HL-60/S4 treated with phorbol 12-myristate 13-acetate at 8.2 ng/mL for 4 days and 3 days (cell line): Measurements from ENCODE around the gene KIRREL3.

ENCODE experiments used
- in situ Hi-C: fragments of 300-500 bp; cut with MboI; formaldehyde crosslinking; loops from 2 replicates; pipeline ENCODE4 v1.15.0; 2022; ENCODE audit warnings: low sequenced_read_pairs

KIRREL3 gene

GRCh38 chr11:126997641-126998040, 2.9 kb downstream of the KIRREL3 start:
- in situ Hi-C loops: loop anchor here (25.0 kb wide), 1 partner anchor 560 kb away; no protein-coding TSS in a partner anchor

GRCh38 chr11:126997196-126997595, 3.4 kb downstream of the KIRREL3 start:
- in situ Hi-C loops: loop anchor here (25.0 kb wide), 1 partner anchor 560 kb away; no protein-coding TSS in a partner anchor

GRCh38 chr11:126996036-126996804, 4.3 kb downstream of the KIRREL3 start:
- in situ Hi-C loops: loop anchor here (25.0 kb wide), 1 partner anchor 559 kb away; no protein-coding TSS in a partner anchor

- in situ Hi-C loops: loop anchor here (25.0 kb wide), 1 partner anchor 556 kb away; no protein-coding TSS in a partner anchor
Measured at GRCh38 chr11:126993599-126993998, 7.0 kb downstream of the KIRREL3 start.

- in situ Hi-C loops: loop anchor here (25.0 kb wide), 1 partner anchor 555 kb away; no protein-coding TSS in a partner anchor
Measured at GRCh38 chr11:126992804-126993111, 7.8 kb downstream of the KIRREL3 start.

GRCh38 chr11:126992065-126992803, 8.3 kb downstream of the KIRREL3 start:
- in situ Hi-C loops: loop anchor here (25.0 kb wide), 1 partner anchor 555 kb away; no protein-coding TSS in a partner anchor

GRCh38 chr11:126991596-126991995, 9.0 kb downstream of the KIRREL3 start:
- in situ Hi-C loops: loop anchor here (25.0 kb wide), 1 partner anchor 554 kb away; no protein-coding TSS in a partner anchor

- in situ Hi-C loops: loop anchor here (25.0 kb wide), 1 partner anchor 554 kb away; no protein-coding TSS in a partner anchor
Measured at GRCh38 chr11:126990716-126991480, 9.7 kb downstream of the KIRREL3 start.

- in situ Hi-C loops: loop anchor here (25.0 kb wide), 1 partner anchor 553 kb away; no protein-coding TSS in a partner anchor
Measured at GRCh38 chr11:126989942-126990715, 10.4 kb downstream of the KIRREL3 start.

GRCh38 chr11:126988655-126989054, 11.9 kb downstream of the KIRREL3 start:
- in situ Hi-C loops: loop anchor here (25.0 kb wide), 1 partner anchor 551 kb away; no protein-coding TSS in a partner anchor

- in situ Hi-C loops: loop anchor here (25.0 kb wide), 1 partner anchor 544 kb away; no protein-coding TSS in a partner anchor
Measured at GRCh38 chr11:126981635-126982034, 18.9 kb downstream of the KIRREL3 start.

- in situ Hi-C loops: loop anchor here (25.0 kb wide), 1 partner anchor 542 kb away; no protein-coding TSS in a partner anchor
Measured at GRCh38 chr11:126978911-126979310, 21.7 kb downstream of the KIRREL3 start.

GRCh38 chr11:126978165-126978564, 22.4 kb downstream of the KIRREL3 start:
- in situ Hi-C loops: loop anchor here (25.0 kb wide), 1 partner anchor 541 kb away; no protein-coding TSS in a partner anchor

GRCh38 chr11:126973051-126973450, 27.5 kb downstream of the KIRREL3 start:
- in situ Hi-C loops: no loop called here

GRCh38 chr11:126971305-126971704, 29.3 kb downstream of the KIRREL3 start:
- in situ Hi-C loops: no loop called here

GRCh38 chr11:126969865-126970479, 30.6 kb downstream of the KIRREL3 start:
- in situ Hi-C loops: no loop called here

- in situ Hi-C loops: no loop called here
Measured at GRCh38 chr11:126968915-126969314, 31.7 kb downstream of the KIRREL3 start.

- in situ Hi-C loops: no loop called here
Measured at GRCh38 chr11:126965331-126965730, 35.2 kb downstream of the KIRREL3 start.

- in situ Hi-C loops: no loop called here
Measured at GRCh38 chr11:126963603-126964363, 36.8 kb downstream of the KIRREL3 start.
